SU-DHL-6 (cell line): ENCODE measurements around the gene KCNIP4.

Source experiments
- H2AFZ ChIP-seq: fragments of 200-600 bp; sonication (generic); 2 replicates; pipeline ENCODE4 v1.6.1; 2014; ENCODE audit warnings: low read depth, mild to moderate bottlenecking, moderate library complexity, mixed read lengths, antibody characterized with exemption, low read length; ENCODE audit not compliant: severe bottlenecking
- H3F3A ChIP-seq: fragments of 200-600 bp; shearing (Covaris generic); 2 replicates; pipeline ENCODE4 v1.6.0; 2016; ENCODE audit warnings: antibody characterized with exemption, mild to moderate bottlenecking; ENCODE audit not compliant: insufficient read depth
- H3K27ac ChIP-seq: fragments of 200-600 bp; sonication (generic); 2 replicates; pipeline ENCODE4 v1.5.1; 2016; ENCODE audit warnings: low read depth, mild to moderate bottlenecking, low read length, moderate library complexity, mixed read lengths
- H3K27me3 ChIP-seq: fragments of 200-600 bp; sonication (generic), shearing (Covaris generic); 2 replicates; pipeline ENCODE4 v1.6.0; 2014; ENCODE audit warnings: mild to moderate bottlenecking, low read length
- H3K36me3 ChIP-seq: fragments of 200-600 bp; sonication (generic); 2 replicates; pipeline ENCODE4 v1.6.1; 2014; ENCODE audit warnings: mild to moderate bottlenecking, low read length, mixed read lengths
- H3K4me2 ChIP-seq: fragments of 300-600, 200-600 bp; shearing (Covaris generic), sonication (generic); 2 replicates; pipeline ENCODE4 v1.6.0; 2014; ENCODE audit warnings: low read length, low read depth, mild to moderate bottlenecking; ENCODE audit not compliant: poor library complexity, severe bottlenecking
- H3K4me3 ChIP-seq: fragments of 200-600 bp; sonication (generic); 2 replicates; pipeline ENCODE4 v1.5.1; 2014; ENCODE audit warnings: antibody characterized with exemption, low read length, mild to moderate bottlenecking, mixed read lengths; ENCODE audit not compliant: insufficient read depth, poor library complexity, severe bottlenecking
- H3K79me2 ChIP-seq: fragments of 200-600 bp; sonication (generic); 2 replicates; pipeline ENCODE4 v1.6.1; 2014; ENCODE audit warnings: mild to moderate bottlenecking, low read length, moderate library complexity; ENCODE audit not compliant: insufficient read depth
- H3K9ac ChIP-seq: fragments of 200-600 bp; sonication (generic); 2 replicates; pipeline ENCODE4 v1.7.0; 2014; ENCODE audit warnings: mild to moderate bottlenecking, low read length
- H3K9me2 ChIP-seq: fragments of 200-600 bp; sonication (generic); replicated peaks from 2 replicates; pipeline ENCODE4 v1.6.1; 2014; ENCODE audit warnings: low read length; ENCODE audit not compliant: insufficient read depth
- H3K9me3 ChIP-seq: fragments of 200-600 bp; sonication (generic); 2 replicates; pipeline ENCODE4 v1.6.1; 2014; ENCODE audit warnings: low read length, mixed read lengths; ENCODE audit not compliant: insufficient read depth
- H4K20me1 ChIP-seq: fragments of 200-600 bp; sonication (generic); 2 replicates; pipeline ENCODE4 v1.6.1; 2014; ENCODE audit warnings: low read depth, mild to moderate bottlenecking, antibody characterized with exemption, low read length, moderate library complexity, mixed read lengths
- CTCF ChIP-seq: fragments of 200-600 bp; sonication (generic); IDR thresholded peaks from one replicate; pipeline ENCODE4 v1.5.1; 2017; ENCODE audit warnings: antibody characterized with exemption, mild to moderate bottlenecking, low read length, moderate library complexity; ENCODE audit not compliant: insufficient read depth, poor library complexity, severe bottlenecking
- EZH2phosphoT487 ChIP-seq: fragments of 200-600 bp; sonication (generic), shearing (Covaris generic); conservative IDR thresholded peaks from 2 replicates; pipeline ENCODE4 v1.6.1; 2018; ENCODE audit warnings: mild to moderate bottlenecking, antibody characterized with exemption, low read length, moderate library complexity, mixed read lengths

The KCNIP4 gene

GRCh38 chr4:21454201-21454600 is 494.4 kb downstream of the KCNIP4 start:
- no peaks in the 10 kb centered on the region for H3K27me3 ChIP-seq
- no peaks in the 10 kb centered on the region for H3K9me3 ChIP-seq
- no peak overlapping the region for H2AFZ ChIP-seq
- H3K79me2 ChIP-seq: no peaks in the 10 kb centered on the region
- H3F3A ChIP-seq: no peaks in the 10 kb centered on the region
- no peak overlapping the region for H3K27ac ChIP-seq
- H3K9ac ChIP-seq: no peak overlapping the region
- H3K36me3 ChIP-seq: no peaks in the 10 kb centered on the region
- TF ChIP-seq EZH2phosphoT487 (no peak), CTCF (no peak)
- H3K4me3 ChIP-seq: no peak overlapping the region
- no peaks in the 10 kb centered on the region for H3K9me2 ChIP-seq
- H3K4me2 ChIP-seq: no peak overlapping the region
- H4K20me1 ChIP-seq: no peaks in the 10 kb centered on the region

- Histone ChIP-seq H3K4me3 (no peak overlapping the region), H3K27ac (no peak overlapping the region)
- TF ChIP-seq CTCF (no peak), EZH2phosphoT487 (no peak)
Measured at GRCh38 chr4:21452931-21453330, 495.6 kb downstream of the KCNIP4 start.

GRCh38 chr4:21451032-21451431 is 497.5 kb downstream of the KCNIP4 start:
- H3K27me3 ChIP-seq: no peaks in the 10 kb centered on the region
- H3K9me3 ChIP-seq: no peaks in the 10 kb centered on the region
- no peaks in the 10 kb centered on the region for H3K36me3 ChIP-seq
- H4K20me1 ChIP-seq: no peaks in the 10 kb centered on the region
- no peak overlapping the region for H3K9ac ChIP-seq
- no peaks in the 10 kb centered on the region for H3F3A ChIP-seq
- H3K4me2 ChIP-seq: no peak overlapping the region
- H3K9me2 ChIP-seq: no peaks in the 10 kb centered on the region
- TF ChIP-seq CTCF (no peak), EZH2phosphoT487 (no peak)
- H3K4me3 ChIP-seq: no peak overlapping the region
- no peak overlapping the region for H3K27ac ChIP-seq
- no peak overlapping the region for H2AFZ ChIP-seq
- no peaks in the 10 kb centered on the region for H3K79me2 ChIP-seq

More at GRCh38 chr4:21452931-21453330, 495.6 kb downstream of the KCNIP4 start:
- Histone ChIP-seq H3K79me2 (no peaks in the 10 kb centered on the region), H3K9ac (no peak overlapping the region), H3K27me3 (no peaks in the 10 kb centered on the region), H3K36me3 (no peaks in the 10 kb centered on the region), H3K9me2 (no peaks in the 10 kb centered on the region), H3K4me2 (no peak overlapping the region), H3K9me3 (no peaks in the 10 kb centered on the region), H4K20me1 (no peaks in the 10 kb centered on the region), H3F3A (no peaks in the 10 kb centered on the region), H2AFZ (no peak overlapping the region)

GRCh38 chr4:21450331-21450730 is 498.2 kb downstream of the KCNIP4 start:
- Histone ChIP-seq H3K4me2 (no peak overlapping the region), H3K9ac (no peak overlapping the region), H3K9me2 (no peaks in the 10 kb centered on the region), H3F3A (no peaks in the 10 kb centered on the region), H3K27ac (no peak overlapping the region), H4K20me1 (no peaks in the 10 kb centered on the region), H3K79me2 (no peaks in the 10 kb centered on the region), H2AFZ (no peak overlapping the region), H3K27me3 (no peaks in the 10 kb centered on the region), H3K9me3 (no peaks in the 10 kb centered on the region), H3K4me3 (no peak overlapping the region), H3K36me3 (no peaks in the 10 kb centered on the region)
- TF ChIP-seq CTCF (no peak), EZH2phosphoT487 (no peak)
